ENCODE measurements around the gene GLRA1. TPM values are rescaled to one million over a fixed set of nuclear protein-coding genes. Genes with fewer than 3 reads are reported as not detected.

The GLRA1 gene
- total RNA-seq, 1 experiment from 2014 or later: not detected

DNA sequence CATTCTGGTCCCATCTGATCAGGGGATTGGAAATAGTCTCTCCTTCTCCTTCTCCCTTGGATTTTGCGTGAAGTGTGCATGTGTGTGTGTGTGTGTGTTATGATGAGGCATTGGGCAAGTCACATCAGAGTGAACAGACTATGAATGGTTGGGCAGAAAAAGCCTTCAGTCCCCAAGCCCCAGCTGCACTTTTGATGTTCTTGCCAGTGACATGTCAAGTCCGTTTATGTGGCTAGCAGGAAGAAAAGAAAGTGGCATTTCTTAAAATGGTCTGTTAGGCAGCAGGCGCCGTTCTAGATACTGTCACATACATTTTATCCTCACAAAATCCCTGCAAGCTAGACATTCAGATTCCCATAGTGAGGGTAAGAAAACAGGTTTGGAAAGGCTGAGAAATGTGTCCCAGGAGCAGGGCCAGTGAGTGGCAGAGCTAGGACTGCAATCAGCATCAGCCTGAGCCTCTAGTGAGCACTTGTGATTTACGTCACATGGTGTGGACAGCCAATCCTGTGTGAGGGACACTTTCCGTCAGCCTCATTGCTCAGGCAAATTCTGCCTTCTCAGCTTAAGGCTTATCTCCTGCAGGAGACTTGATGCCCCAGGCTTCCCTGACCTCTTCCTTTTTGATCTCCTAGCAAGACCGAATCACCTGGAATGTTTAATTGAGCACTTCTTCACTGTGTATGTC, 60.4 kb downstream of the GLRA1 start:
- no peak for ATAC-seq
- no peaks in the 10 kb centered on the region for H3K36me3 ChIP-seq (ENCODE audit: low read depth, low read length)
- no peaks in the 10 kb centered on the region for H3K9me2 ChIP-seq (replicated peaks; ENCODE audit: low read length)
- H3K9ac ChIP-seq (ENCODE audit: low read length): no peak overlapping the region
- no peaks in the 10 kb centered on the region for H3K9me3 ChIP-seq (ENCODE audit: low read length)
- H3K27ac ChIP-seq (ENCODE audit: low read length): no peak overlapping the region
- TF ChIP-seq, protein P1, sequence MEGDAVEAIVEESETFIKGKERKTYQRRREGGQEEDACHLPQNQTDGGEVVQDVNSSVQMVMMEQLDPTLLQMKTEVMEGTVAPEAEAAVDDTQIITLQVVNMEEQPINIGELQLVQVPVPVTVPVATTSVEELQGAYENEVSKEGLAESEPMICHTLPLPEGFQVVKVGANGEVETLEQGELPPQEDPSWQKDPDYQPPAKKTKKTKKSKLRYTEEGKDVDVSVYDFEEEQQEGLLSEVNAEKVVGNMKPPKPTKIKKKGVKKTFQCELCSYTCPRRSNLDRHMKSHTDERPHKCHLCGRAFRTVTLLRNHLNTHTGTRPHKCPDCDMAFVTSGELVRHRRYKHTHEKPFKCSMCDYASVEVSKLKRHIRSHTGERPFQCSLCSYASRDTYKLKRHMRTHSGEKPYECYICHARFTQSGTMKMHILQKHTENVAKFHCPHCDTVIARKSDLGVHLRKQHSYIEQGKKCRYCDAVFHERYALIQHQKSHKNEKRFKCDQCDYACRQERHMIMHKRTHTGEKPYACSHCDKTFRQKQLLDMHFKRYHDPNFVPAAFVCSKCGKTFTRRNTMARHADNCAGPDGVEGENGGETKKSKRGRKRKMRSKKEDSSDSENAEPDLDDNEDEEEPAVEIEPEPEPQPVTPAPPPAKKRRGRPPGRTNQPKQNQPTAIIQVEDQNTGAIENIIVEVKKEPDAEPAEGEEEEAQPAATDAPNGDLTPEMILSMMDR (conservative IDR thresholded peaks at IDR 0.05; ENCODE audit: low read depth, low read length): no peak
- TF ChIP-seq EZH2 (IDR thresholded peaks at IDR 0.05; ENCODE audit: low read length, unreplicated experiment): no peak
- TF ChIP-seq EZH2phosphoT487 (IDR thresholded peaks at IDR 0.05; ENCODE audit: borderline replicate concordance, low read length): no peak
- H3K27me3 ChIP-seq (ENCODE audit: low read length): peaks cover 3% of the 10 kb centered on the region; the same call in 1 of the 2 replicates
- POLR2A ChIA-PET (ENCODE audit: unreplicated experiment): no interaction called here
- H2AFZ ChIP-seq (ENCODE audit: low read length): no peak overlapping the region
- DNase-seq: no peak
- intact Hi-C loops (cut with micrococcal nuclease): no loop called here
- H3K4me3 ChIP-seq (ENCODE audit: low read length): no peak overlapping the region
- BruUV-seq (replicated peaks): no TSS peak
- no peaks in the 10 kb centered on the region for H3F3A ChIP-seq (ENCODE audit: low read length, unreplicated experiment)
- H3K4me1 ChIP-seq (ENCODE audit: insufficient read depth, low read length): no peaks in the 10 kb centered on the region
- H3K79me2 ChIP-seq (ENCODE audit: low read length): no peaks in the 10 kb centered on the region
- H3K4me2 ChIP-seq (ENCODE audit: low read length): no peak overlapping the region
- H4K20me1 ChIP-seq (ENCODE audit: low read length): no peaks in the 10 kb centered on the region
- CTCF ChIA-PET: no interaction called here

DNA sequence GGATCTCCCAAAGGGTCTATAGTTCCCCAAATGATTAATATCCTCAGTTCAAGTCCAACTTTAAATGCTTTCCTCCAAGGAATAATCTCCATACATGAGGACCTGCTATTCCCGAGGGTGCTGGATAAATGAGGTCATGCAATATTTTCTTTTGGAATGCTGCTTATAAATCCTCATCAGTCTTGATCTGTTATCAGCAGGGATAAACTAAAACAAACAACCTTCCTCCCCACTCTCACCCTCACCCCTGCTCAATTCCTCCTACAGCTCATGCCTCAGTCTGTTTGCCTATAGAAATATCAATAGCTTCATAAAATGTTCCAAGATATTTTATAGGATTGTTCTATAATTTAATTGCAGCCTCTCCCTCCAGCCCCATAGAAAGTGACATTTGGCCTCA, 61.1 kb downstream of the GLRA1 start:
- H3K4me1 ChIP-seq (ENCODE audit: insufficient read depth, low read length): no peaks in the 10 kb centered on the region
- POLR2A ChIA-PET (ENCODE audit: unreplicated experiment): no interaction called here
- H2AFZ ChIP-seq (ENCODE audit: low read length): no peak overlapping the region

More for the DNA sequence above, 61.1 kb downstream of the GLRA1 start:
- DNase-seq: no peak
- TF ChIP-seq, protein P1 (conservative IDR thresholded peaks at IDR 0.05; ENCODE audit: low read depth, low read length): no peak
- no peak for TF ChIP-seq EZH2 (IDR thresholded peaks at IDR 0.05; ENCODE audit: low read length, unreplicated experiment)
- TF ChIP-seq EZH2phosphoT487 (IDR thresholded peaks at IDR 0.05; ENCODE audit: borderline replicate concordance, low read length): no peak
- H3K9me3 ChIP-seq (ENCODE audit: low read length): no peaks in the 10 kb centered on the region
- H3K36me3 ChIP-seq (ENCODE audit: low read depth, low read length): no peaks in the 10 kb centered on the region
- no peak for ATAC-seq
- H3K4me2 ChIP-seq (ENCODE audit: low read length): no peak overlapping the region
- no peaks in the 10 kb centered on the region for H3K9me2 ChIP-seq (replicated peaks; ENCODE audit: low read length)
- intact Hi-C loops (cut with micrococcal nuclease): no loop called here
- no peak overlapping the region for H3K27ac ChIP-seq (ENCODE audit: low read length)
- peaks cover 3% of the 10 kb centered on the region; the same call in 1 of the 2 replicates for H3K27me3 ChIP-seq (ENCODE audit: low read length)
- H3K4me3 ChIP-seq (ENCODE audit: low read length): no peak overlapping the region
- H3K79me2 ChIP-seq (ENCODE audit: low read length): no peaks in the 10 kb centered on the region
- no peak overlapping the region for H3K9ac ChIP-seq (ENCODE audit: low read length)
- CTCF ChIA-PET: no interaction called here
- H4K20me1 ChIP-seq (ENCODE audit: low read length): no peaks in the 10 kb centered on the region
- H3F3A ChIP-seq (ENCODE audit: low read length, unreplicated experiment): no peaks in the 10 kb centered on the region
- BruUV-seq (replicated peaks): no TSS peak
